GM23338 (cell line): Measurements from ENCODE around the gene RPL26. TPM values are rescaled to one million over a fixed set of nuclear protein-coding genes. Genes with fewer than 3 reads are reported as not detected.

Source experiments
- ATAC-seq: fragments of 200-7000 bp; cut with Tn5 transposase; 3 replicates; pipeline ENCODE4 v1.9.1; 2020
- DNase-seq: peaks from one replicate; pipeline ENCODE4 v3.0.0-alpha.2; 2015; ENCODE audit warnings: low spot score
- H2AFZ ChIP-seq: fragments of 200-600 bp; sonication (generic); 2 replicates; pipeline ENCODE4 v1.8.0; 2016; ENCODE audit warnings: antibody characterized with exemption, mild to moderate bottlenecking, moderate library complexity
- H3F3A ChIP-seq: fragments of 200-600 bp; sonication (generic); replicated peaks from 2 replicates; pipeline ENCODE4 v1.8.0; 2017; ENCODE audit warnings: antibody characterized with exemption, mixed run types, low read depth
- H3K27ac ChIP-seq: fragments of 200-600 bp; sonication (generic); 2 replicates; pipeline ENCODE4 v1.6.1; 2016; ENCODE audit warnings: low read depth
- H3K27me3 ChIP-seq: fragments of 200-600 bp; sonication (generic); 2 replicates; pipeline ENCODE4 v1.8.0; 2016; ENCODE audit warnings: mild to moderate bottlenecking, mixed run types, moderate library complexity; ENCODE audit not compliant: insufficient read depth
- H3K36me3 ChIP-seq: fragments of 200-600 bp; sonication (generic); 2 replicates; pipeline ENCODE4 v1.8.0; 2016; ENCODE audit warnings: mild to moderate bottlenecking; ENCODE audit not compliant: insufficient read depth
- H3K4me1 ChIP-seq: fragments of 200-600 bp; sonication (generic); 2 replicates; pipeline ENCODE4 v1.8.0; 2016; ENCODE audit warnings: mild to moderate bottlenecking, moderate library complexity; ENCODE audit not compliant: insufficient read depth
- H3K4me2 ChIP-seq: fragments of 200-600 bp; sonication (generic); 2 replicates; pipeline ENCODE4 v1.7.1; 2017; ENCODE audit warnings: mixed run types
- H3K4me3 ChIP-seq: fragments of 200-600 bp; sonication (generic); 2 replicates; pipeline ENCODE4 v1.6.1; 2016; ENCODE audit warnings: mixed run types
- H3K79me2 ChIP-seq: fragments of 200-600 bp; sonication (generic); replicated peaks from 2 replicates; pipeline ENCODE4 v1.8.0; 2017; ENCODE audit warnings: mild to moderate bottlenecking; ENCODE audit not compliant: insufficient read depth
- H3K9me2 ChIP-seq: fragments of 200-600 bp; sonication (generic); 2 replicates; pipeline ENCODE4 v1.8.0; 2017; ENCODE audit not compliant: insufficient read depth
- H4K20me1 ChIP-seq: fragments of 200-600 bp; sonication (generic); replicated peaks from 2 replicates; pipeline ENCODE4 v1.8.0; 2017; ENCODE audit warnings: mild to moderate bottlenecking; ENCODE audit not compliant: insufficient read depth
- H3K27ac Mint-ChIP-seq: 2 replicates; pipeline ENCODE4 v1.8.0; 2020; ENCODE audit warnings: inconsistent platforms, mild to moderate bottlenecking, moderate library complexity, mixed read lengths
- H3K27me3 Mint-ChIP-seq: 3 replicates; pipeline ENCODE4 v1.8.0; 2022; ENCODE audit warnings: low read depth, mild to moderate bottlenecking, moderate library complexity, mixed read lengths, inconsistent platforms; ENCODE audit not compliant: insufficient read depth, poor library complexity
- H3K36me3 Mint-ChIP-seq: 3 replicates; pipeline ENCODE4 v1.8.0; 2021; ENCODE audit warnings: low read depth, mild to moderate bottlenecking, inconsistent platforms, moderate library complexity, mixed read lengths
- H3K4me1 Mint-ChIP-seq: 3 replicates; pipeline ENCODE4 v1.8.0; 2020; ENCODE audit warnings: mild to moderate bottlenecking, inconsistent platforms, mixed read lengths
- H3K4me3 Mint-ChIP-seq: 3 replicates; pipeline ENCODE4 v1.8.0; 2021; ENCODE audit warnings: moderate library complexity, mild to moderate bottlenecking, inconsistent platforms, mixed read lengths
- H3K9me3 Mint-ChIP-seq: 3 replicates; pipeline ENCODE4 v1.8.0; 2020; ENCODE audit warnings: moderate library complexity, mild to moderate bottlenecking, inconsistent platforms, mixed read lengths
- CREB1 ChIP-seq: fragments of 250-450 bp; sonication (Bioruptor Pico); IDR thresholded peaks from 2 replicates; pipeline ENCODE4 v1.5.0; 2020; ENCODE audit warnings: low read depth, mild to moderate bottlenecking, moderate library complexity
- CTCF ChIP-seq, 2 experiments: fragments of 200-600 bp in 1 of 2; sonication (generic) in 1 of 2; conservative IDR thresholded peaks; 2 replicates each; pipeline versions ENCODE4 v1.5.1 to v1.6.1; 2016 to 2017; ENCODE audit warnings: antibody characterized with exemption in 2 of 2, low read depth in 2 of 2, mild to moderate bottlenecking in 2 of 2, moderate library complexity in 1 of 2
- ETS1 ChIP-seq: IDR thresholded peaks from 2 replicates; pipeline ENCODE4 v1.6.1; 2016; ENCODE audit warnings: antibody characterized with exemption
- EZH2 ChIP-seq: fragments of 200-600 bp; sonication (generic); IDR thresholded peaks from one replicate; pipeline ENCODE4 v1.8.0; 2017; ENCODE audit warnings: antibody characterized with exemption, mild to moderate bottlenecking, low read depth; ENCODE audit not compliant: unreplicated experiment
- EZH2phosphoT487 ChIP-seq: fragments of 200-600 bp; sonication (generic); IDR thresholded peaks from one replicate; pipeline ENCODE4 v1.8.1; 2018; ENCODE audit warnings: antibody characterized with exemption; ENCODE audit not compliant: unreplicated experiment
- JUNB ChIP-seq: IDR thresholded peaks from one replicate; pipeline ENCODE4 v1.6.1; 2016; ENCODE audit warnings: antibody characterized with exemption; ENCODE audit not compliant: unreplicated experiment
- NANOG ChIP-seq: IDR thresholded peaks from 2 replicates; pipeline ENCODE4 v1.6.1; 2016; ENCODE audit warnings: antibody characterized with exemption, borderline replicate concordance
- POLR2AphosphoS5 ChIP-seq: IDR thresholded peaks from 2 replicates; pipeline ENCODE4 v1.6.1; 2016; ENCODE audit warnings: antibody characterized with exemption, low read depth
- STAT1 ChIP-seq: IDR thresholded peaks from one replicate; pipeline ENCODE4 v1.6.1; 2016; ENCODE audit warnings: antibody characterized with exemption; ENCODE audit not compliant: unreplicated experiment
- ZNF114 ChIP-seq: fragments of 250-450 bp; sonication (Bioruptor Pico); IDR thresholded peaks from 2 replicates; pipeline ENCODE4 v1.5.0; 2020; ENCODE audit warnings: mild to moderate bottlenecking, moderate library complexity
- ZNF331 ChIP-seq: fragments of 250-450 bp; sonication (Bioruptor Pico); IDR thresholded peaks from 2 replicates; pipeline ENCODE4 v1.5.0; 2020; ENCODE audit warnings: low read depth, mild to moderate bottlenecking, moderate library complexity
- polyA plus RNA-seq: library from polyadenylated mRNA; unstranded; fragments of >200 nt; fragmentation: Nextera tagmentation; extraction: Ambion mirVana; gene quantifications from 2 replicates; pipeline ENCODE4 v1.2.1, GENCODE V29; 2016
- total RNA-seq: library from RNA; depleted of rRNA; stranded (reverse); fragments of >200 nt; shearing (Covaris generic); gene quantifications from 2 replicates; pipeline ENCODE4 v1.2.3, GENCODE V29; 2014
- TF ChIP-seq, protein P1 (sequence below): IDR thresholded peaks from one replicate; pipeline ENCODE4 v1.6.1; 2018; ENCODE audit warnings: antibody characterized with exemption; ENCODE audit not compliant: unreplicated experiment

RPL26 gene
- total and polyA plus RNA-seq, 2 experiments from 2014 or later = 2,274 to 3,158 TPM

- H3K4me1 ChIP-seq = peaks cover 9% of the 10 kb centered on the region; the same call in 1 of the 2 replicates
- peak; percentile 93 to 94 for TF ChIP-seq CTCF (conservative IDR thresholded peaks at IDR 0.05; ENCODE audit: low read depth in 2 of 2)
- no peak for TF ChIP-seq CREB1 (CRISPR knock-in tag)
- no peak overlapping the region for H3K27ac ChIP-seq
- H3K4me1 Mint-ChIP-seq = peaks cover 6% of the 10 kb centered on the region
- no peaks in the 10 kb centered on the region for H3K36me3 Mint-ChIP-seq
- no peaks in the 10 kb centered on the region for H3F3A ChIP-seq
- H3K27me3 Mint-ChIP-seq = peaks cover 16% of the 10 kb centered on the region
- no peak overlapping the region for H3K4me2 ChIP-seq
- no peak overlapping the region for H3K4me3 ChIP-seq
- ATAC-seq = peak; percentile 92
- no peaks in the 10 kb centered on the region for H3K79me2 ChIP-seq
- no peak overlapping the region; the same call in 2 of the 3 replicates for H3K4me3 Mint-ChIP-seq
- no peaks in the 10 kb centered on the region for H3K36me3 ChIP-seq
- no peaks in the 10 kb centered on the region for H3K9me2 ChIP-seq
- H3K27ac Mint-ChIP-seq = no peak overlapping the region
- no peaks in the 10 kb centered on the region for H3K9me3 Mint-ChIP-seq
- no peaks in the 10 kb centered on the region for H3K27me3 ChIP-seq
- H4K20me1 ChIP-seq = no peaks in the 10 kb centered on the region
- H2AFZ ChIP-seq = peak overlapping the region; percentile 50
- peak; percentile 96 for DNase-seq
These were observed 27.2 kb upstream of the RPL26 start for GRCh38 chr17:8409966-8410882.

- DNase-seq = peak; percentile 60
- no peak overlapping the region for H3K4me3 Mint-ChIP-seq
- Histone ChIP-seq H3K79me2 (no peaks in the 10 kb centered on the region), H3K4me2 (no peak overlapping the region), H3F3A (no peaks in the 10 kb centered on the region), H3K4me1 (peaks cover 9% of the 10 kb centered on the region; the same call in 1 of the 2 replicates), H3K27ac (no peak overlapping the region), H3K36me3 (no peaks in the 10 kb centered on the region), H3K9me2 (no peaks in the 10 kb centered on the region), H4K20me1 (no peaks in the 10 kb centered on the region), H3K27me3 (no peaks in the 10 kb centered on the region), H3K4me3 (no peak overlapping the region), H2AFZ (peak overlapping the region; percentile 99)
- peak; percentile 70 for ATAC-seq
- no peaks in the 10 kb centered on the region for H3K36me3 Mint-ChIP-seq
- H3K4me1 Mint-ChIP-seq = peaks cover 6% of the 10 kb centered on the region
- peaks cover 19% of the 10 kb centered on the region for H3K27me3 Mint-ChIP-seq
- no peaks in the 10 kb centered on the region for H3K9me3 Mint-ChIP-seq
- H3K27ac Mint-ChIP-seq = peak overlapping the region; percentile 87; the same call in 1 of the 2 replicates
- TF ChIP-seq NANOG (no peak), ETS1 (no peak), CTCF (conservative IDR thresholded peaks at IDR 0.05; ENCODE audit: low read depth in 2 of 2) (no peak), CREB1 (CRISPR knock-in tag) (no peak), POLR2AphosphoS5 (no peak), JUNB (no peak), STAT1 (no peak), EZH2 (no peak), EZH2phosphoT487 (no peak), ZNF331 (CRISPR knock-in tag) (no peak), ZNF114 (CRISPR knock-in tag) (no peak)
- TF ChIP-seq, protein P1, sequence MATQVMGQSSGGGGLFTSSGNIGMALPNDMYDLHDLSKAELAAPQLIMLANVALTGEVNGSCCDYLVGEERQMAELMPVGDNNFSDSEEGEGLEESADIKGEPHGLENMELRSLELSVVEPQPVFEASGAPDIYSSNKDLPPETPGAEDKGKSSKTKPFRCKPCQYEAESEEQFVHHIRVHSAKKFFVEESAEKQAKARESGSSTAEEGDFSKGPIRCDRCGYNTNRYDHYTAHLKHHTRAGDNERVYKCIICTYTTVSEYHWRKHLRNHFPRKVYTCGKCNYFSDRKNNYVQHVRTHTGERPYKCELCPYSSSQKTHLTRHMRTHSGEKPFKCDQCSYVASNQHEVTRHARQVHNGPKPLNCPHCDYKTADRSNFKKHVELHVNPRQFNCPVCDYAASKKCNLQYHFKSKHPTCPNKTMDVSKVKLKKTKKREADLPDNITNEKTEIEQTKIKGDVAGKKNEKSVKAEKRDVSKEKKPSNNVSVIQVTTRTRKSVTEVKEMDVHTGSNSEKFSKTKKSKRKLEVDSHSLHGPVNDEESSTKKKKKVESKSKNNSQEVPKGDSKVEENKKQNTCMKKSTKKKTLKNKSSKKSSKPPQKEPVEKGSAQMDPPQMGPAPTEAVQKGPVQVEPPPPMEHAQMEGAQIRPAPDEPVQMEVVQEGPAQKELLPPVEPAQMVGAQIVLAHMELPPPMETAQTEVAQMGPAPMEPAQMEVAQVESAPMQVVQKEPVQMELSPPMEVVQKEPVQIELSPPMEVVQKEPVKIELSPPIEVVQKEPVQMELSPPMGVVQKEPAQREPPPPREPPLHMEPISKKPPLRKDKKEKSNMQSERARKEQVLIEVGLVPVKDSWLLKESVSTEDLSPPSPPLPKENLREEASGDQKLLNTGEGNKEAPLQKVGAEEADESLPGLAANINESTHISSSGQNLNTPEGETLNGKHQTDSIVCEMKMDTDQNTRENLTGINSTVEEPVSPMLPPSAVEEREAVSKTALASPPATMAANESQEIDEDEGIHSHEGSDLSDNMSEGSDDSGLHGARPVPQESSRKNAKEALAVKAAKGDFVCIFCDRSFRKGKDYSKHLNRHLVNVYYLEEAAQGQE = no peak
These were observed 25.4 kb upstream of the RPL26 start for GRCh38 chr17:8408371-8408770.
